MG63 (cell line): Measurements from ENCODE around the gene KRTAP10-8. TPM values are rescaled to one million over a fixed set of nuclear protein-coding genes. Genes with fewer than 3 reads are reported as not detected.
"Not testable (repeated sequence)": the region's sequence is repeated elsewhere in the genome, so short reads cannot be mapped to it uniquely, and the experiment has no call there.

Source experiments
- DNase-seq: peaks from one replicate; pipeline ENCODE4 v3.0.0-alpha.2; 2020
- H3K27me3 ChIP-seq: fragments of 250-450 bp; sonication (Bioruptor Pico); 2 replicates; pipeline ENCODE4 v1.5.1; 2020; ENCODE audit warnings: mild to moderate bottlenecking, moderate library complexity
- H3K36me3 ChIP-seq: fragments of 250-450 bp; sonication (Bioruptor Pico); 2 replicates; pipeline ENCODE4 v1.5.1; 2020; ENCODE audit warnings: mild to moderate bottlenecking, moderate library complexity
- H3K4me3 ChIP-seq: fragments of 250-450 bp; sonication (Bioruptor Pico); 2 replicates; pipeline ENCODE4 v1.5.1; 2020; ENCODE audit warnings: mild to moderate bottlenecking, moderate library complexity
- H3K9me3 ChIP-seq: fragments of 250-450 bp; sonication (Bioruptor Pico); 2 replicates; pipeline ENCODE4 v1.5.1; 2020; ENCODE audit warnings: mild to moderate bottlenecking, moderate library complexity
- total RNA-seq: library from RNA; depleted of rRNA; stranded (reverse); fragments of >200 nt; shearing (Covaris generic); gene quantifications from 2 replicates; pipeline ENCODE4 v1.2.3, GENCODE V29; 2014; ENCODE audit warnings: low replicate concordance

Gene KRTAP10-8
- total RNA-seq, 1 experiment from 2014 or later, result not detected

DNA sequence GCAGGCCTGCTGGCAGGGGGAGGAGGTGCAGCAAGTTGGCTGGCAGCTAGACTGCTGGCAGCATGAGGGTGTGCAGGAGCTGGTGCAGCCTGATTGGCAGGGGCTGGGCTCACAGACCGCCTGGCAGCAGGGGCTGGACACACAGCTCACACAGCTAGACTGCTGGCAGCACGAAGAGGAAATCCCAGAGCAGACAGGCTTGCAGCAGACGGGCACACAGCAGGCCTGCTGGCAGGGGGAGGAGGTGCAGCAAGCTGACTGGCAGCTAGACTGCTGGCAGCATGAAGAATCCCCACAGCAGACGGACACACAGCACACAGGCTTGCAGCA, 20.1 kb upstream of the KRTAP10-8 start:
- not testable (repeated sequence) for H3K4me3 ChIP-seq, H3K36me3 ChIP-seq, H3K9me3 ChIP-seq
- peak; percentile 89 for DNase-seq
- H3K27me3 ChIP-seq, result peaks cover 11% of the 10 kb centered on the region; the same call in 1 of the 2 replicates

DNA sequence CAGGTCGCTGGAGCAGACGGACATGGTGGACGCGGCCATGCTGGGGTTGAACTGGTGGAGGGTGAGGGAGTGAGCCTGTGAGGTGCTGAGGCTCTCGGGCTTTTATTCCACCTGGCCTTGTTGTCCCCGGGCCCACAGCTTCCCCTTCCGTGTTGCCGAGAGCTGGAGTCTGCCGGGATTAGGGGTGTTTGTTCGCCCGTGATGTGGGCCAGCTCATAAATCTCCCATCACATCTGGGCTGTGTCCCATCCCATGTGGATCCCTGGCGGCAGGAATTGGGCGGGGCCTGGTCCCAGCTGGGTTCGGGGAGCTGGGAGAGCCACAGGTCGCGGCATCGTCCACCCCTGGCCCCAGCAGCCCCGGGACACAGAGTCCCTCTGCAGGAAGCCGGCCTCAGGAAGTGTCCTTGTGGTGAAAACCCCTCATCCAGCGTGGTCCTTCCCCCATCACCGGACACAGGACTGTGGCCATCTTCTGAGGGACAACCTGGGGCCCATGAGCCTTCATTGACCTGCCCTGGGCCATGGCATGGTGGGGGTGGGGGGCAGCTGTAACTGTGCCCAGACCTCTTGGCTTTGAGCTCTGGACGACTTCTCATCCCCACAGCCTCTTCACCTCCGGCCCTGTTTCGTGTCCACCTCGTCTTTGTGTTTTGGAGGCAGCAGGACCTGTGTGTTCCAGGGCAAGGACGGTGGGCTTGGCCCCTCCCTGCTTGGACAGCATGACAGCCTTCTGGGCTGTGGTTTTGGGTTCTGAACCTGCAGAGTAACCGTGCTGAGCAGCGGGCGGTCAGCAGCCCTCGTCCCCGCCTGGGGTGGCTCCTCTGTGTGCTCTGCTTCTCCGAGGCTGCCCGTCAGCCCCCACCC, 19.2 kb upstream of the KRTAP10-8 start, which contains the start of gene KRTAP10-6:
Gene KRTAP10-6 (minus strand): TSS at position 60 of the 866 bp plus-strand sequence. CDS start 21 bp downstream, at position 39.
- Histone ChIP-seq H3K9me3 (no peaks in the 10 kb centered on the region), H3K36me3 (no peaks in the 10 kb centered on the region), H3K4me3 (no peak within 1 kb of the TSS), H3K27me3 (peaks cover 11% of the 10 kb centered on the region; the same call in 1 of the 2 replicates)
- no peak for DNase-seq

DNA sequence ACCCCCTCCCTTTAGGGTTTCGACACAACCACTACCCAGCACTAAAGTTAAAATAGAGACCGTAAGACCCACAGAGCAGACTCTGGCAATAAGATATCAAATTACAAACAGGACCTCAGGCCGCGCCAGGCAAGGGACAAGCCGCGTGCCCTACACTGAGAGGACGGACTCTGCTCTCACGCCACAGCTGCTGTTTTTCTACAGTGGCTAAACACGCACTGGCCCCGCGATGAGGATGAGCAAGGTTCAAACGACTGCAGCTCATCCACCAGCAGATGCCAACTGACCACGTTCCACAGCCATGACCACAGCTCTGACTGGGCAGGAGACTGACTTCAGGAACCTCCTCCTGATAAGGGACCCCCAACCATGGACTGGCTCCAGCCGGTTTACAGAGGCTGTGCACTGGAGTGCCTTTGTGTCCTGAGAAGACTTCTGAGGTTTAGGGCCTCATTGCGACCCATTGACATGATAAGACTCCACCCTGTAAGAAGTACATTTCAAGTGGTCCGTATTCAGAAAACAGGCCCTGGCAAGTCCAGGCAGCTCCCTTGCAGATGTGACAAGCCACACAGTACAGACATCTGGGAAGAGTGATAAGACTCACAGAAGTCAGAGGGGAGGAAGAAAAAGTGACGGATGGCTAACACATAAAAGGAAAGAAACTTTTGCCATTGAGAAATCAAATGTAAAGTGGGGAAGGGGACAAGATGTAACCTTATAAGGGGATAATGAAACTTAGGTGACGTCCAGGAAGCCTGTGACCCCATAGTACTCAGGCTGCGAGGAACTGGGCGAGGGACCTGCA, 18.1 kb upstream of the KRTAP10-8 start:
- Histone ChIP-seq H3K4me3 (no peak overlapping the region), H3K27me3 (peaks cover 11% of the 10 kb centered on the region; the same call in 1 of the 2 replicates), H3K36me3 (no peaks in the 10 kb centered on the region), H3K9me3 (no peaks in the 10 kb centered on the region)
- no peak for DNase-seq

DNA sequence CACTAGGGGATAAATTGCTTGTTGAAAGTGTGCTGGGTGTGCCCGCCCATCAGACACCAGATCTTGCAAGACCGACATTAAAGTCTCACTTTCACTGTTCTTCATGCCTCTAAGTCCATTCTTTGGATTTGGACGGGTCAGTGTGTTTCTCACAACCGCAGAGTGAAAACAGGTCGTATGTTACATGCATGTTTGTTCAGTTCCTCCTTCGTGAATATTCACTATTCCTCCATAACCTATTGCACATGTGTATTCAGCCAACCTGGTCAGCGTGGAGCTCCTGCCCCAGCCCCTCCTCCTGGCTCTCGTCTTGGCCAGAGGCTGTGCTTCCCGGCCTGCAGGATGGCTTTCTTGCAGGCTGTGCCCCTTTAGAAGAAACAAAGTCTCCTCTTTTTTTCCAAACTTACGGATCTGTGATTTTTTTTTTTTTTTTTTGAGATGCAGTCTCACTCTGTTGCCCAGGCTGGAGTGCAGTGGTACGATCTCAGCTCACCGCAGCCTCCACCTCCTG, 17.4 kb upstream of the KRTAP10-8 start:
- no peaks in the 10 kb centered on the region for H3K9me3 ChIP-seq
- DNase-seq, result no peak
- H3K27me3 ChIP-seq, result peaks cover 11% of the 10 kb centered on the region; the same call in 1 of the 2 replicates
- H3K36me3 ChIP-seq, result no peaks in the 10 kb centered on the region
- H3K4me3 ChIP-seq, result no peak overlapping the region

DNA sequence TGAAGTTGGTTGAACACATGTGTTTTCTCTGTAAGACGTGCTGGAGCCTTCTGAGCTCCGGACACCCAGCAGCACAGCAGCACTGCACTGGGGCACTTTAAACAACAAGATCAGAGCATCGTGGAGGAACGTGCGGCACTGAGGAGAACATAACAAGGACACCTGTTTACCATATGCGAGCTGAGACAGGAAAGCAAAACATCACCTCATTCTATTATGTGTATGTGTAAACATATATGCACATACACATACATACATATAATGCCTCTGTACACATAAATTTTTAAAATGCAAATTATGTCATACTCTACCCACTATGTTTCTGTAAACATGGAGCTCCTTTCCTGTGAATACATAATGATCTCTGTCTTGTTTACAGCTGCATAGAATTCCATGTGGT, 16.4 kb upstream of the KRTAP10-8 start:
- no peaks in the 10 kb centered on the region for H3K9me3 ChIP-seq
- H3K36me3 ChIP-seq, result no peaks in the 10 kb centered on the region
- no peak overlapping the region for H3K4me3 ChIP-seq
- DNase-seq, result no peak
- H3K27me3 ChIP-seq, result peaks cover 11% of the 10 kb centered on the region; the same call in 1 of the 2 replicates

DNA sequence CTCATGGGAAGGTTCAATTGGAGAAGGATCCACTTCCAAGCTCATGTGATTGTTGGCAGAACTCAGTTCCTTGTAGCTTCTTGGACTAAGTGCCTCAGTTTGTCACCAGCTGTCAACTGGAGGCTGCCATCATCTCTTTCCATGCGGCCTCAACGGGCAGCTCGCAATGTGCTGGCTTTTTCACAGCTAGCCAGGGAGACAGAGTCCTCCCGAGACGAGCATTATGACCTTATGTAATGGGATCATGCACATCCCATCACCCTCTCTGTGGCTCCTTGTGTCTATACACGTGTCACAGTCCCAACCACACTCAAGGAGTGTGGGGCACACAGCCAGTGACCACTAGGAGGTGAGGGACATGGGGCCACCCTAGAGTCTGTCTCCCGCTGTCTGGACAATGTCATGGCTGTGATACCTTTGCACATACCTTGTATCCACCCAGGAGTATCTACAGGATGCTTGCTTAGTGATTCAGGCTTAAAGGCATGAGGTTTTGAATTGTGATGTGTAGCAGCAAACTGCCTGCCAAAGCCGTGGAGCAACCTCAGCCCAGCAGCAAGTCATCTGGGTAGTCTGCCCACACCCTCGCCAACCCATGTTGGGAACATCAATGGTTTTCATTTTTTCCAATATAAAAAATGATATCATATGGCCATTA, 15.7 kb upstream of the KRTAP10-8 start:
- Histone ChIP-seq H3K4me3 (no peak overlapping the region), H3K9me3 (no peaks in the 10 kb centered on the region), H3K27me3 (peaks cover 11% of the 10 kb centered on the region; the same call in 1 of the 2 replicates), H3K36me3 (no peaks in the 10 kb centered on the region)
- peak; percentile 61 for DNase-seq

DNA sequence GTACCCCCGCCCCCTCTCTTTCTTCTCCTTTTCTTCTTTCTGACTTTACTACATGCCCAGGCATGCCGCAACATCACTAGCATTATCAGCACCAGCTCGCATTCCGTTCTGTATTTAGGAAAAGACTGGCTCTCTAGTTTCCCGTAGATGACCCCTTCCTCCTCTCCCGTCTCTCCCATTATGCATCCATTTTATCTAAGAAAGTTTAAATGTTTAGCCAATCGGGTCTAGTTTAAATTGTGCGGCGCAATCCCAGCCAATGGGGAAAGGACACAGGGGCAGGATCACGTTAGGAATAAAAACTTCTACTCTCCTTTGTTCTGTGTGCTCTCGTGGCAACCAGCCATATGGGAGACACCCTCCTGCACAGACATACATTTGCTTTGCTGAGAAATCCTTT, 13.8 kb upstream of the KRTAP10-8 start:
- H3K9me3 ChIP-seq, result no peaks in the 10 kb centered on the region
- no peak for DNase-seq
- H3K36me3 ChIP-seq, result no peaks in the 10 kb centered on the region
- H3K27me3 ChIP-seq, result peaks cover 11% of the 10 kb centered on the region; the same call in 1 of the 2 replicates
- H3K4me3 ChIP-seq, result no peak overlapping the region

DNA sequence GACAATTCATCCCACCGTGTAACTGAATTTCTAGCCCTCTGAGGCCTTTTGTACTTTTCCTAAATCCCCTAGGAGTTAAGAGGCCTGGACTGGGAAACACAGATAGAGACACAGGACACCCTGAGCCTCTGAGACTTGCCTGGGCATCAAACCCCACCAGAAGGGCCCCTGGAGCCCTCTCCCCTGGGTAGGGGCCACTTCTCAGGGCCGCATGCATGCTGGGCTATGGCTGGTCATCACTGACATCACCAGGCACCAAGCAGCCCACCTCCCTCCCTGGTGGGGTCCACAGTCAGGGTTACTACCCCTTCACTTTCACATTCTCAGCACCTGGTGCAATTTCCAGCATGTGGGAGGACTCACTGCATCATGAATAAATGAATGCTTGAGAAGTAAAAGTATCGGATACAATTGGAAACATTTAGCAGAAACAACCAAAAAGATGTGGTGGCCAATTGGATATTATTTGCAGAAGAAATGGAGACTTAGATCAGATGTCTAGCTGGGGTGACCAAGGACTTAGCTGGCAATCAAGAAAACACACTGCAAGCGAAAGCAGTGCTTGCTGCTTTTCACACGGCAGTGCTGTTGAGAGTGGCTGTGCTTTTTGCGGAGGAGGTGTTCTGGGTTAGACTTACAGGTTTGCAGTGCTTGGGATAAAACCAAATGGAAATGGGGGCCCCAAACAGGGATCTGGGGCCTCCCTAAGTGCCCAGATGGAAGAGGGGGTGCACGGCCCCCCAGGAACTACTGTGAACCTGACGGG, 12.4 kb upstream of the KRTAP10-8 start:
- no peak for DNase-seq
- Histone ChIP-seq H3K27me3 (peaks cover 18% of the 10 kb centered on the region), H3K4me3 (no peak overlapping the region), H3K36me3 (no peaks in the 10 kb centered on the region), H3K9me3 (no peaks in the 10 kb centered on the region; the same call in 1 of the 2 replicates)

DNA sequence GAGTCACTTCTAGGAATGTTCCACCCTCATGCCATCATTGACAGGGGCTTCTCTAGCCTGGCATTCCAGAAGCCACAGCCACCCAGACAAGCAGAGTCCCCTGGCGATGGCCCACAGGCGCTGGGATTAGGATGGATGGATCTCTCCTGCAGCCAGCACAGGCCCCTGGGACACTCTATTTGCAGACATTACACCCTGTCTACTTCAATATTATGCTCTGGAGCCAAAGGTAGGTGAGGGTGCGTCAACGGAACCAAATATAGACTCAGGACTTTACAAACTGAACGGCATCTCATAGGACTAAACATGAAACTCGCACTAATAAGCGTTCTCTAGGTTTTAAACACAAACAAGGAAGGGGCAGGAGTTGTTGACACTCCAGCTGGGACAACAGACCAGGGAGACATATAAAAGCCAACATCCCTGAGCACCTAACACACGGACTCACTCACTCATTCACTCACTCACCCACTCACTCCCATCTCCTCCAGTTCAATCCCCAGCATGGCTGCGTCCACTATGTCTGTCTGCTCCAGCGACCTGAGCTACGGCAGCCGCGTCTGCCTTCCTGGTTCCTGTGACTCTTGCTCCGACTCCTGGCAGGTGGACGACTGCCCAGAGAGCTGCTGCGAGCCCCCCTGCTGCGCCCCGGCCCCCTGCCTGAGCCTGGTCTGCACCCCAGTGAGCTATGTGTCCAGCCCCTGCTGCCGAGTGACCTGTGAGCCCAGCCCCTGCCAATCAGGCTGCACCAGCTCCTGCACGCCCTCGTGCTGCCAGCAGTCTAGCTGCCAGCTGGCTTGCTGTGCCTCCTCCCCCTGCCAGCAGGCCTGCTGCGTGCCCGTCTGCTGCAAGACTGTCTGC, 11.5 kb upstream of the KRTAP10-8 start, which contains the start of gene KRTAP10-7:
Gene KRTAP10-7 (plus strand): TSS at position 480 of the 861 bp plus-strand sequence. CDS start 25 bp downstream, at position 505.
- H3K9me3 ChIP-seq, H3K36me3 ChIP-seq, H3K4me3 ChIP-seq, DNase-seq: not testable (repeated sequence)
- H3K27me3 ChIP-seq, result peaks cover 23% of the 10 kb centered on the region

DNA sequence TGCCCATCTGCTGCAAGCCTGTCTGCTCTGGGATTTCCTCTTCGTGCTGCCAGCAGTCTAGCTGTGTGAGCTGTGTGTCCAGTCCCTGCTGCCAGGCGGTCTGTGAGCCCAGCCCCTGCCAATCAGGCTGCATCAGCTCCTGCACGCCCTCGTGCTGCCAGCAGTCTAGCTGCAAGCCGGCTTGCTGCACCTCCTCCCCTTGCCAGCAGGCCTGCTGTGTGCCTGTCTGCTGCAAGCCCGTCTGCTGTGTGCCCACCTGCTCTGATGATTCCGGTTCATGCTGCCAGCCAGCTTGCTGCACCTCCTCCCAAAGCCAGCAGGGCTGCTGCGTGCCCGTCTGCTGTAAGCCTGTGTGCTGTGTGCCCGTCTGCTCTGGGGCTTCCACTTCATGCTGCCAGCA, 10.8 kb upstream of the KRTAP10-8 start:
- DNase-seq, result peak; percentile 63
- peaks cover 17% of the 10 kb centered on the region for H3K27me3 ChIP-seq
- H3K4me3 ChIP-seq, H3K9me3 ChIP-seq, H3K36me3 ChIP-seq: not testable (repeated sequence)

DNA sequence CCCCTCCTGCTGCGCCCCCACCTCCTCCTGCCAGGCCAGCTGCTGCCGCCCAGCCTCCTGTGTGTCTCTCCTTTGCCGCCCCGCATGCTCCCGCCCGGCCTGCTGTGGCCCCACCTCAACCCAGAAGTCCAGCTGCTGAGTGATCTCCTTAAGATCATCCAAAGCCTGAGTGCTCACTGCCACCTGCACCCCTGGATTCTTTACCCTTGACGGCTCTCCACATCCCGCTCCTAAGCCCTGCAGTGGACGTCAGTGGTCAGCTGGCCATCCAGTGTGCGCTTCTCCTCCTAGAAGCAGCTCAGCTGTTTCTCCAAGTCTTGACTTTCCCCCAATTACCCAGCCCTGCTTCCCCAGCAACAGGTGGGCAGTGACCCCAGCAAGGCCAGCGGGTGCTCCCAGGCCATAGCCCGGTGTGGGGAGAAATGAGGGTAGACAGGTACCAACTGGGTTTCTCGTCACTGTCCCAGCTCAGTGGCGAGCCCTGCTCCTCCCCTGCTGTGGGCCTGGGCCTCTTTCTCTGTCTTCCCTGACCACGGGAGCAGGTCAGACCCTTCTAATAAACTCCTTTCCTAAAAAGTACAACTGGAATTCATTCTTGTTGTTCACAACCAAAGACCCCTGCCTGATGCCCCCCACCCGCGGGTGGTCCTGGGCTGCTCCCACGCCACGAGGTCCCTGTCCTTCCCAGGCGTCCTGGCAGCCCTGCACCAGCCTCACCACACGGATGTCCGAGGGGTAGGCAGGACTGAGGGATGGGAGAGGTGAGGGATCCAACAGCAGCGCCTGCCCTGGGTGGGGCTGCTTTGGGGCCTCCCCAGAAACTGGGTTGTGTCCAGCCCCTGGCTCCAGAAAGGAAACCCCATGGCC, 10.1 kb upstream of the KRTAP10-8 start:
- H3K36me3 ChIP-seq, result no peaks in the 10 kb centered on the region
- DNase-seq, result no peak
- H3K9me3 ChIP-seq, result peaks cover 8% of the 10 kb centered on the region
- H3K4me3 ChIP-seq, result no peak overlapping the region
- H3K27me3 ChIP-seq, result peaks cover 20% of the 10 kb centered on the region

DNA sequence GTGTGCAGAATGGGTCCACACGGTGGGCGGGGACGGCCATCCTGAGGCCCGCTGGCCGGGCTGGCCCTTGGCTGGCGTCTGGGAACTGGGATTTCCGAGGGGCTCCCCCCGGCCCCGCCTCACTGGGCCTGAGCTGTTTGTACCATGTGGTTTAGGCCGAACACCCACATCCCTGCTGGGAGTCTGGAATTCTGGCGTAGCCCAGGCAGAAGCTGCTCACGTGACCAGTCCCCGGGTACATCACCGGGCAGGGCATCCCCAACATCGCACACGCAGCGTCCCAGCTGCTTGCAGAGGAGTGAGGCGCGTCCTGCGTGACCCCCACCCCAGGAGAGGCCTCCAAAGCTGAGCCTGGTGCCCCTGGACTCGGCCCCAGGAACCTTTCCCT, 9.4 kb upstream of the KRTAP10-8 start:
- no peaks in the 10 kb centered on the region for H3K36me3 ChIP-seq
- H3K27me3 ChIP-seq, result peaks cover 27% of the 10 kb centered on the region
- peaks cover 9% of the 10 kb centered on the region for H3K9me3 ChIP-seq
- no peak overlapping the region for H3K4me3 ChIP-seq
- DNase-seq, result no peak

DNA sequence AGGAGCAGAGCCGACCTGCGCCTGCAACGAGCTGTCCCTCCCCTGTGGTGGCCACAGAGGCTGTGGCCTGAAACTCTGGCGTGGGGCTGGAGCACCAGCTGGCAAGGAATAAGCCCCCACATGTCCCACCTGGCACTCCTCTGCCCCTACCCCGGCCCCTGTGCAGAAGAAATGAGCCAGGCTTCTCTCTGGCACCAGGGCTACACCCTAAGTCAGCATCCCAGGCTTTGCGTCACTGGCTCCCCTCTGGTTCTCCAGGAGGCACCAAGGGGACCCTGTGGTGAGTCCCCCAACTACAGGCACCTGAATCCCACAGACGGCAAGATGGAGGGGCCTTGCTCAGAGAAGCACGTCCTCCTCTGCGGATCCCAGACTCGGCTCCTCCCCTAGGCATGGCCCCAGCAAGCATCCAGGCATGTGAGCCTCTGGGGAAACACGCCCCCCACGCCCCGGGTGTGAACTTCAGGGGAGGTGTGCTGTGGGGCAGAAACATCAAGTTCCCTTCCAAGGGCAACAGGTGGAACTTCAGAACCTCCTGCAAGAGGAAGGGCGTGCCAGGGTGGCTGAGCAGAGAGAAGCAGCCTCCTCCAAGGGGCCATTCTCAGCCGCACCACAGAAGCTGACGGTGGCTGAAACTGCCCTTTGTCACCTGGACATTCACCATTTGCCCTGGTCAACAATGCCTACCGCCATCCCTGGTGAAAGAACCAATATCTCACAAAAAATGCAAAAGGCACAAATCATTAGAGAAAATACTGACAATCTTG, 8.6 kb upstream of the KRTAP10-8 start:
- no peak overlapping the region for H3K4me3 ChIP-seq
- H3K9me3 ChIP-seq, result peaks cover 12% of the 10 kb centered on the region
- no peak for DNase-seq
- H3K36me3 ChIP-seq, result no peaks in the 10 kb centered on the region
- H3K27me3 ChIP-seq, result peaks cover 34% of the 10 kb centered on the region

DNA sequence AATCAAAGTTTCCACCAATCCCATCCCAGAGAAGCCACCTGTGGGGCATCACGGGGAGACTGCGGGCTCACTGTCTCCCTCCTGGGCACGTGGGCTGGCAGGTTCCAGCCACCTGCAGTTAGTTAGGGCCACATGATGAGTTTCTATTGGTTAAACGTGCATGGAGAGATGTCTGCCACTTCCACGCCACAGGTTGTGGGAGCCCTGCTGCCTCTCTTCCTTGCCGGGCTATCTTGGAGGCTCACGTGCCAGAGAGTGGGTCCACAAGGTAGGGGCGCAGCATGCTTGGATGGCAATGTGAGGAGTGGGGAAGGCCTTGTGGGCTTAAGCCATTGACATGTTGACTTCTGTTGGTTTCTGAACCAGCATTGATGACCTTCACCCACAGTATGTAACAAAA, 8.0 kb upstream of the KRTAP10-8 start:
- Histone ChIP-seq H3K36me3 (no peaks in the 10 kb centered on the region), H3K4me3 (no peak overlapping the region), H3K9me3 (peaks cover 13% of the 10 kb centered on the region), H3K27me3 (peaks cover 35% of the 10 kb centered on the region)
- DNase-seq, result no peak
